GM10266 (cell line): ENCODE measurements around the gene ENPP3.

ENCODE experiments used
- DNase-seq: peaks from one replicate; pipeline ENCODE4 v3.0.0; 2012; ENCODE audit errors: extremely low spot score
- CTCF ChIP-seq: IDR thresholded peaks from 2 replicates; pipeline ENCODE4 v1.5.1; 2012; ENCODE audit warnings: mild to moderate bottlenecking, low read depth; ENCODE audit not compliant: control insufficient read depth, insufficient read depth; ENCODE audit errors: missing control alignments

ENPP3 gene

DNA sequence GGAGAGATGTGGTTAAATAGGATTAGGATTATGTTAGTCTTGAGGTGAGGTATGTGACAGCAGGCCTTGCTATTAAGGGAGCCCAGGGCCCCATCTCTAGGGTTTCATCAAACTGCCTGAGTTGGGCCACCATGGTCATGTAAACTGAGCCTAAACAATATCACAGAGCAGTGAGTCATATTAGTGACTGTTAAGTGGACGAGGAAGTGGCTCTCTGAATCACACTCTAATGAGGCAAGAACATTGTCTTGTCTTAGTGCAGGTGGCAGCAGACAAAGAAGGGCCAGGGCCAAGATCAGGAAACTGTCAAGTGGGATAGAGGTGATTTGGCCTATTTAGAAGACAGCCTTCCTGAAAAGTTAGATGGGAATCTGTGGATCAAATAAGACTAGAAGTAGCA lies 23.1 kb downstream of the ENPP3 start:
- DNase-seq: no peak

GRCh38 chr6:131663578-131664165 lies 26.6 kb downstream of the ENPP3 start:
- no peak for DNase-seq
- no peak for TF ChIP-seq CTCF

More for the DNA sequence above, 23.1 kb downstream of the ENPP3 start:
- TF ChIP-seq CTCF: no peak

DNA sequence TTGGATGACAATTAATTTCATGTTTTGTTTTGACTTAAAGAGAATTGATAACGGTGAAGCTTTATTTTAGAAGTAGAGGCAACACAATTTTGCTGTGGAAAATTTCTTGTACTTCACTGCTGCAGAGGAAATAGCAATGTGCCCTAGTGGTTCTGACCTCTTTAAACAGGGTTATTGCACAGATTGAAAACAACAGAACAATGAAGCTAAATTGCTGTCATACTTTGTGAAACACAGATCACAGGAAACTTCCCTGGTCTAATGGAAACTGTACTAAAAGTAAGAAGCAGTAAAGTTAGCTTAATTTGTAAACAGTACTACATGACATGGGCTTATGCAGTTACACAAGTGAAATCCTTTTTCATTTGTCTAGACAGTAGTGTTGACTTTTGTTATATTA lies 32.8 kb downstream of the ENPP3 start:
- no peak for TF ChIP-seq CTCF
- DNase-seq: no peak

DNA sequence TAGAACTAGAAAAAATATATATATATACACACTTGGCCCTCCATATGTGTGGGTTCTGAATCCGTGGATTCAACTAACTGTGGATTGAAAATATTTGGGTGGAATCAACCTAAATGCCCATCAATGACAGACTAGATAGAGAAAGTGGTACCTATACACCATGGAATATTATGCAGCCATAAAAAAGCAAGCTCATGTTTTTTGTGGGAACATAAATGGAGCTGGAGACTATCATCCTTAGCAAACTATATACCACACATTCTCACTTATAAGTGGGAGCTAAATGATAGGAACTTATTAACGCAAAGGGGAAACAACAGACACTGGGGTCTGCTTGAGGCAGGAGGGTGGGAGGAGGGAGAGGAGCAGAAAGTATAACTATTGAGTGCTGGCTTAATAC lies 36.1 kb downstream of the ENPP3 start:
- no peak for TF ChIP-seq CTCF
- no peak for DNase-seq

DNA sequence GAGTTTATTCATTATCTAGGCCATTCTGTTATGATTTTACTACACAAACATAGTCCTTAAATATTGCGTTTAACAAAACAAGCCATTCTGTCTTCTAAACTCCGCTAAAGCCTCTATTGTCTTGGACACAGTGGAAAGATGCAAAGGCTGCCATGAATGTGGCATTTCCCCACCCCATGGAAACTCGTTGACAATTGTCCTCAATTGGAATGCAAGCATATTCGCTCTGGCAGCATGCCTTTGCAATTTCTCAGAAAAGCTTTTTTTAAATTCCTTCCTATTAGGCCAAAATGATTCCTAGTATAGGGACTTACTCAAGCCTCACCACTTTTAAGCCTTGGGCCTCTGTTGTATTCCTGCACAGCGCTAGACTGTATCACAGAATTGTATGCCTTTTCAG lies 41.3 kb downstream of the ENPP3 start:
- no peak for DNase-seq
- no peak for TF ChIP-seq CTCF

DNA sequence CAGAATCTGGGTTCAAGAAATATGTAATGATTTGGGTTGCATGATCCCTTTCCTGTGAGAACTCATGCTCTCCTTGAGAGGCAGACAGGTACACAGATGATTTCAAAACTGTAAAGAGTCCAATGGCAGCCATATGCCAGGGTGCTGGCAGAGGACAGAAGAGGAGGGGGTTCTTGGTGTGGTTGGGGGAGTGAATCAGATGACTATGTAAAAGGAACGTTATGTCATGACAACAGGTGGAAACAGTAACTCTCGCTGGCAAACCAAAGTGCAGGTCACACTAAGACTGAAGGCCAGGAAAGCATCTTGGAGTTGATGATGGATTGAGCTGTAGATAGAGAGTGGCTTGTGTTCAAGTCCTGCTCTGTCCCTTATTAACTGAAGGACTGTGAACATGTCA lies 43.8 kb downstream of the ENPP3 start:
- no peak for TF ChIP-seq CTCF
- DNase-seq: no peak

GRCh38 chr6:131681585-131681984 lies 44.5 kb downstream of the ENPP3 start:
- no peak for DNase-seq
- no peak for TF ChIP-seq CTCF
